Measurements from ENCODE around the gene ATP5MC3. TPM values are rescaled to one million over a fixed set of nuclear protein-coding genes. Genes with fewer than 3 reads are reported as not detected.

ATP5MC3 gene
- total and polyA plus RNA-seq, 2 donors (not counting 3 experiments of a cell fraction or from before 2014, with no cell fraction given) = 201 to 452 TPM

- Histone ChIP-seq H3K27ac (ENCODE audit: insufficient read depth, low read depth, low read length) (no peak overlapping the region), H3K36me3 (ENCODE audit: control insufficient read depth in 2 of 2, extremely low read depth in 1 of 2, insufficient read depth in 2 of 2, low read length in 2 of 2) (no peaks in the 10 kb centered on the region), H3K4me3 (replicated peaks in 1 of 3; ENCODE audit: insufficient read depth in 1 of 3, low read depth in 1 of 3, low read length in 3 of 3) (no peak overlapping the region), H4K20me1 (replicated peaks; ENCODE audit: control insufficient read depth, extremely low read depth, insufficient read depth, low read length) (peaks cover 11% of the 10 kb centered on the region), H3K9ac (replicated peaks; ENCODE audit: extremely low read depth, insufficient read depth, low read length) (no peak overlapping the region), H3K27me3 (ENCODE audit: control insufficient read depth in 2 of 2, insufficient read depth in 2 of 2, low read length in 2 of 2) (no peaks in the 10 kb centered on the region), H3K9me1 (replicated peaks; ENCODE audit: control insufficient read depth, extremely low read depth, insufficient read depth, low read length) (no peaks in the 10 kb centered on the region), H2AFZ (ENCODE audit: low read depth, low read length) (no peak overlapping the region), H3K9me3 (replicated peaks; ENCODE audit: control insufficient read depth, insufficient read depth, low read length) (no peaks in the 10 kb centered on the region), H3K4me2 (ENCODE audit: insufficient read depth, low read length) (no peak overlapping the region), H3K79me2 (ENCODE audit: control insufficient read depth, insufficient read depth, low read length) (peaks cover 82% of the 10 kb centered on the region), H3K4me1 (ENCODE audit: control insufficient read depth, extremely low read depth, insufficient read depth, low read length) (no peaks in the 10 kb centered on the region)
- BruUV-seq (replicated peaks) = no TSS peak
- no peak for DNase-seq (ENCODE audit: low read depth, low spot score)
- ChIA-PET POLR2A (no interaction called here), CTCF (interaction anchor here (1.3 to 1.6 kb wide), 2 partner anchors 15 to 369 kb away, joined by 4 read pairs; no protein-coding TSS in a partner anchor)
- dilution Hi-C loops (cut with MboI; ENCODE audit: extremely low pct_ligation_motif_present, low sequenced_read_pairs) (no loop called here), intact Hi-C loops (cut with micrococcal nuclease) (no loop called here)
- FAIRE-seq = no peak
- TF ChIP-seq JUN (IDR thresholded peaks at IDR 0.05; ENCODE audit: borderline replicate concordance, insufficient read depth, insufficient read length, low read depth) = no peak
- TF ChIP-seq EZH2 (IDR thresholded peaks at IDR 0.05; ENCODE audit: borderline replicate concordance, low read depth, low read length, severe bottlenecking) = no peak
Measured at GRCh38 chr2:175140332-175140731, 41.2 kb downstream of the ATP5MC3 start.

DNA sequence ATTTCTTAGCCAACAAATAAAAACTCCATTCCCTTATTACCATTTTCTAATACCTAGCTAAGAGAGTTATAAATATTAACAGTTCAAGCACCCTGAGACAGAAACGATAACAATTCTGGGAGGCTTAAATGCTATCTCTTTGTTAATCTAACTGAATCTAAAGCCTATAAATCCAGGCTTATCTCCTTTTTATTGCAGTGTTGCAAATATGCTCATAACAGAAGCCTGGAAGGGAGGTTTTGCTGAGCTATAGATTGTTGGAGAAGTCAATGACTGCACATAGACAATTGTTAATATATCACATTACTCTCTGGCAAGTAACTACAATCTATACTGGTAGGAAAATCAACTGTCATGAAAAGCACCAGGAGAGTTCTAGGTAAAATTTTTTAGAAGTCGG lies 43.7 kb downstream of the ATP5MC3 start:
- H3K9me3 ChIP-seq (replicated peaks; ENCODE audit: control insufficient read depth, insufficient read depth, low read length) = no peaks in the 10 kb centered on the region
- H3K27ac ChIP-seq (ENCODE audit: insufficient read depth, low read depth, low read length) = no peak overlapping the region
- FAIRE-seq (no peak), DNase-seq (ENCODE audit: low read depth, low spot score) (no peak)
- peaks cover 2 to 5% of the 10 kb centered on the region in 2 experiments for H3K36me3 ChIP-seq (ENCODE audit: control insufficient read depth in 2 of 2, extremely low read depth in 1 of 2, insufficient read depth in 2 of 2, low read length in 2 of 2)
- H4K20me1 ChIP-seq (replicated peaks; ENCODE audit: control insufficient read depth, extremely low read depth, insufficient read depth, low read length) = peaks cover 6% of the 10 kb centered on the region
- H3K4me3 ChIP-seq (replicated peaks in 1 of 3; ENCODE audit: insufficient read depth in 1 of 3, low read depth in 1 of 3, low read length in 3 of 3) = no peak overlapping the region
- ChIA-PET CTCF (interaction anchor here (0.5 to 2.9 kb wide), 6 partner anchors 12 to 367 kb away, joined by 3 to 11 read pairs (median 3); no protein-coding TSS in a partner anchor), POLR2A (no interaction called here)
- H3K4me1 ChIP-seq (ENCODE audit: control insufficient read depth, extremely low read depth, insufficient read depth, low read length) = no peaks in the 10 kb centered on the region
- intact Hi-C loops (cut with micrococcal nuclease) (no loop called here), dilution Hi-C loops (cut with MboI; ENCODE audit: extremely low pct_ligation_motif_present, low sequenced_read_pairs) (no loop called here)
- H3K9ac ChIP-seq (replicated peaks; ENCODE audit: extremely low read depth, insufficient read depth, low read length) = no peak overlapping the region
- H2AFZ ChIP-seq (ENCODE audit: low read depth, low read length) = no peak overlapping the region
- TF ChIP-seq MAX (IDR thresholded peaks at IDR 0.05; ENCODE audit: insufficient read depth, insufficient read length) = no peak
- TF ChIP-seq, protein P1, sequence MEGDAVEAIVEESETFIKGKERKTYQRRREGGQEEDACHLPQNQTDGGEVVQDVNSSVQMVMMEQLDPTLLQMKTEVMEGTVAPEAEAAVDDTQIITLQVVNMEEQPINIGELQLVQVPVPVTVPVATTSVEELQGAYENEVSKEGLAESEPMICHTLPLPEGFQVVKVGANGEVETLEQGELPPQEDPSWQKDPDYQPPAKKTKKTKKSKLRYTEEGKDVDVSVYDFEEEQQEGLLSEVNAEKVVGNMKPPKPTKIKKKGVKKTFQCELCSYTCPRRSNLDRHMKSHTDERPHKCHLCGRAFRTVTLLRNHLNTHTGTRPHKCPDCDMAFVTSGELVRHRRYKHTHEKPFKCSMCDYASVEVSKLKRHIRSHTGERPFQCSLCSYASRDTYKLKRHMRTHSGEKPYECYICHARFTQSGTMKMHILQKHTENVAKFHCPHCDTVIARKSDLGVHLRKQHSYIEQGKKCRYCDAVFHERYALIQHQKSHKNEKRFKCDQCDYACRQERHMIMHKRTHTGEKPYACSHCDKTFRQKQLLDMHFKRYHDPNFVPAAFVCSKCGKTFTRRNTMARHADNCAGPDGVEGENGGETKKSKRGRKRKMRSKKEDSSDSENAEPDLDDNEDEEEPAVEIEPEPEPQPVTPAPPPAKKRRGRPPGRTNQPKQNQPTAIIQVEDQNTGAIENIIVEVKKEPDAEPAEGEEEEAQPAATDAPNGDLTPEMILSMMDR (IDR thresholded peaks at IDR 0.05; ENCODE audit: extremely low read depth in 1 of 2, insufficient read depth in 1 of 2, low read depth in 1 of 2, low read length in 2 of 2) = no peak
- no peaks in the 10 kb centered on the region for H3K9me1 ChIP-seq (replicated peaks; ENCODE audit: control insufficient read depth, extremely low read depth, insufficient read depth, low read length)
- peaks cover 72% of the 10 kb centered on the region for H3K79me2 ChIP-seq (ENCODE audit: control insufficient read depth, insufficient read depth, low read length)
- H3K27me3 ChIP-seq (ENCODE audit: control insufficient read depth in 2 of 2, insufficient read depth in 2 of 2, low read length in 2 of 2) = no peaks in the 10 kb centered on the region
- BruUV-seq (replicated peaks) = no TSS peak
- H3K4me2 ChIP-seq (ENCODE audit: insufficient read depth, low read length) = no peak overlapping the region

Data from endothelial cell of umbilical vein (primary cell).